H9 (cell line): ENCODE data around the gene MRAS. TPM values are rescaled to one million over a fixed set of nuclear protein-coding genes. Genes with fewer than 3 reads are reported as not detected.

Experiments
- DNase-seq: peaks from one replicate; pipeline ENCODE4 v3.0.0-alpha.2; 2017
- H2AFZ ChIP-seq: one replicate; pipeline ENCODE4 v1.6.1; 2013; ENCODE audit warnings: mild to moderate bottlenecking, low read length, control low read depth, moderate library complexity
- H2AK5ac ChIP-seq: 2 replicates; pipeline ENCODE4 v1.6.1; 2013; ENCODE audit warnings: low read length, control low read depth, mixed read lengths; ENCODE audit not compliant: insufficient read length
- H2BK120ac ChIP-seq: one replicate; pipeline ENCODE4 v1.6.1; 2013; ENCODE audit warnings: low read depth, mild to moderate bottlenecking, low read length, control low read depth, inconsistent platforms; ENCODE audit not compliant: poor library complexity, severe bottlenecking
- H2BK12ac ChIP-seq: 2 replicates; pipeline ENCODE4 v1.6.1; 2013; ENCODE audit warnings: low read length, control low read depth, mixed read lengths, low read depth; ENCODE audit not compliant: insufficient read length
- H2BK15ac ChIP-seq: 2 replicates; pipeline ENCODE4 v1.6.1; 2013; ENCODE audit warnings: low read depth, low read length, control low read depth
- H2BK20ac ChIP-seq: one replicate; pipeline ENCODE4 v1.6.1; 2013; ENCODE audit warnings: low read depth, mild to moderate bottlenecking, low read length, control low read depth, inconsistent platforms; ENCODE audit not compliant: poor library complexity, severe bottlenecking
- H2BK5ac ChIP-seq: 2 replicates; pipeline ENCODE4 v1.6.1; 2013; ENCODE audit warnings: low read length, control low read depth, mixed read lengths; ENCODE audit not compliant: insufficient read length
- H3K14ac ChIP-seq: 2 replicates; pipeline ENCODE4 v1.6.1; 2013; ENCODE audit warnings: low read length, control low read depth; ENCODE audit not compliant: insufficient read depth
- H3K18ac ChIP-seq: 2 replicates; pipeline ENCODE4 v1.6.1; 2013; ENCODE audit warnings: low read depth, mild to moderate bottlenecking, mixed read lengths, low read length, control low read depth; ENCODE audit not compliant: insufficient read length
- H3K23ac ChIP-seq: 2 replicates; pipeline ENCODE4 v1.6.1; 2013; ENCODE audit warnings: low read length, control low read depth, mixed read lengths, low read depth; ENCODE audit not compliant: insufficient read length
- H3K23me2 ChIP-seq: 2 replicates; pipeline ENCODE4 v1.6.1; 2013; ENCODE audit warnings: low read depth, mild to moderate bottlenecking, mixed read lengths, low read length, control low read depth; ENCODE audit not compliant: insufficient read length, poor library complexity, severe bottlenecking
- H3K27ac ChIP-seq: 2 replicates; pipeline ENCODE4 v1.5.1; 2013; ENCODE audit warnings: low read length, control low read depth, mixed read lengths, low read depth; ENCODE audit not compliant: insufficient read length
- H3K27me3 ChIP-seq: 2 replicates; pipeline ENCODE4 v1.6.1; 2013; ENCODE audit warnings: low read length, control low read depth, inconsistent platforms; ENCODE audit not compliant: insufficient read depth
- H3K4ac ChIP-seq: 2 replicates; pipeline ENCODE4 v1.6.1; 2013; ENCODE audit warnings: low read depth, mild to moderate bottlenecking, control low read depth, inconsistent platforms, low read length, moderate library complexity
- H3K4me1 ChIP-seq: 2 replicates; pipeline ENCODE4 v1.6.1; 2013; ENCODE audit warnings: low read length, control low read depth, inconsistent platforms; ENCODE audit not compliant: insufficient read depth
- H3K4me2 ChIP-seq: 2 replicates; pipeline ENCODE4 v1.6.1; 2013; ENCODE audit warnings: low read length, control low read depth, mixed read lengths; ENCODE audit not compliant: insufficient read length, insufficient read depth
- H3K56ac ChIP-seq: 2 replicates; pipeline ENCODE4 v1.6.1; 2013; ENCODE audit warnings: low read depth, mild to moderate bottlenecking, mixed read lengths, low read length, control low read depth; ENCODE audit not compliant: insufficient read length
- H3K79me1 ChIP-seq: 2 replicates; pipeline ENCODE4 v1.6.1; 2013; ENCODE audit warnings: low read depth, mild to moderate bottlenecking, moderate library complexity, low read length, control low read depth, inconsistent platforms; ENCODE audit not compliant: insufficient read depth, poor library complexity, severe bottlenecking
- H3K79me2 ChIP-seq: 2 replicates; pipeline ENCODE4 v1.6.1; 2013; ENCODE audit warnings: low read length, control low read depth, inconsistent platforms; ENCODE audit not compliant: insufficient read depth
- H3K9ac ChIP-seq: 2 replicates; pipeline ENCODE4 v1.6.1; 2013; ENCODE audit warnings: low read length, control low read depth, mixed read lengths; ENCODE audit not compliant: insufficient read length; ENCODE audit errors: extremely low read depth
- H3K9me3 ChIP-seq: one replicate; pipeline ENCODE4 v1.6.1; 2013; ENCODE audit warnings: low read depth, low read length, inconsistent platforms; ENCODE audit not compliant: control insufficient read depth
- H3T11ph ChIP-seq: one replicate; pipeline ENCODE4 v1.6.1; 2013; ENCODE audit warnings: mild to moderate bottlenecking, low read length, control low read depth, inconsistent platforms
- H4K20me1 ChIP-seq: one replicate; pipeline ENCODE4 v1.6.1; 2013; ENCODE audit not compliant: control insufficient read depth, insufficient read length, insufficient read depth
- H4K5ac ChIP-seq: 2 replicates; pipeline ENCODE4 v1.6.1; 2013; ENCODE audit warnings: low read depth, mild to moderate bottlenecking, mixed read lengths, low read length, control low read depth; ENCODE audit not compliant: insufficient read length
- H4K8ac ChIP-seq: replicated peaks from 2 replicates; pipeline ENCODE4 v1.6.1; 2013; ENCODE audit warnings: low read length, control low read depth, mixed read lengths, low read depth; ENCODE audit not compliant: insufficient read length
- H4K91ac ChIP-seq: 2 replicates; pipeline ENCODE4 v1.6.1; 2013; ENCODE audit warnings: low read depth, mild to moderate bottlenecking, moderate library complexity, mixed read lengths, low read length, control low read depth; ENCODE audit not compliant: insufficient read length
- H3K27ac Mint-ChIP-seq, 3 experiments: 2 replicates in 2 of 3; 3 replicates in 1 of 3; pipeline ENCODE4 v1.8.0; 2020 to 2021; ENCODE audit warnings: mixed read lengths in 3 of 3, mild to moderate bottlenecking in 1 of 3, moderate library complexity in 1 of 3
- H3K27me3 Mint-ChIP-seq: 2 replicates; pipeline ENCODE4 v1.8.0; 2021; ENCODE audit warnings: low read depth, mild to moderate bottlenecking, moderate library complexity, mixed read lengths
- H3K36me3 Mint-ChIP-seq, 3 experiments: 2 replicates in 2 of 3; 3 replicates in 1 of 3; pipeline ENCODE4 v1.8.0; 2020 to 2021; ENCODE audit warnings: low read depth in 3 of 3, mixed read lengths in 3 of 3; ENCODE audit not compliant: insufficient read depth in 1 of 3
- H3K4me1 Mint-ChIP-seq, 2 experiments: 2 replicates each; pipeline ENCODE4 v1.8.0; 2020; ENCODE audit warnings: mixed read lengths in 2 of 2
- H3K4me3 Mint-ChIP-seq, 2 experiments: 2 replicates in 1 of 2; 3 replicates in 1 of 2; pipeline ENCODE4 v1.8.0; 2020 to 2021; ENCODE audit warnings: mild to moderate bottlenecking in 2 of 2, mixed read lengths in 2 of 2, moderate library complexity in 1 of 2
- H3K9me3 Mint-ChIP-seq, 2 experiments: 2 replicates in 1 of 2; 3 replicates in 1 of 2; pipeline ENCODE4 v1.8.0; 2020; ENCODE audit warnings: mild to moderate bottlenecking in 2 of 2, mixed read lengths in 2 of 2, moderate library complexity in 1 of 2
- WGBS: extraction: QIAGEN DNeasy Blood & Tissue Kit; methylation state at CpG from one replicate; pipeline ENCODE4 v1.1.7; 2013; ENCODE audit warnings: missing lambda C conversion rate, low lambda C conversion rate, mixed read lengths; ENCODE audit not compliant: insufficient read length; ENCODE audit errors: extremely low coverage; 5-methylcytosine and 5-hydroxymethylcytosine counted together
- total RNA-seq: library from RNA; stranded (reverse); gene quantifications from 2 replicates; pipeline ENCODE4 v1.2.1, GENCODE V29; 2021
- TF ChIP-seq, protein P1 (sequence below): fragments of 200-600 bp; sonication (generic); conservative IDR thresholded peaks from 3 replicates; pipeline ENCODE4 v1.8.0; 2021; ENCODE audit warnings: antibody characterized with exemption, mild to moderate bottlenecking

MRAS gene
- total RNA-seq, 1 experiment from 2014 or later: 10.9 TPM

DNA sequence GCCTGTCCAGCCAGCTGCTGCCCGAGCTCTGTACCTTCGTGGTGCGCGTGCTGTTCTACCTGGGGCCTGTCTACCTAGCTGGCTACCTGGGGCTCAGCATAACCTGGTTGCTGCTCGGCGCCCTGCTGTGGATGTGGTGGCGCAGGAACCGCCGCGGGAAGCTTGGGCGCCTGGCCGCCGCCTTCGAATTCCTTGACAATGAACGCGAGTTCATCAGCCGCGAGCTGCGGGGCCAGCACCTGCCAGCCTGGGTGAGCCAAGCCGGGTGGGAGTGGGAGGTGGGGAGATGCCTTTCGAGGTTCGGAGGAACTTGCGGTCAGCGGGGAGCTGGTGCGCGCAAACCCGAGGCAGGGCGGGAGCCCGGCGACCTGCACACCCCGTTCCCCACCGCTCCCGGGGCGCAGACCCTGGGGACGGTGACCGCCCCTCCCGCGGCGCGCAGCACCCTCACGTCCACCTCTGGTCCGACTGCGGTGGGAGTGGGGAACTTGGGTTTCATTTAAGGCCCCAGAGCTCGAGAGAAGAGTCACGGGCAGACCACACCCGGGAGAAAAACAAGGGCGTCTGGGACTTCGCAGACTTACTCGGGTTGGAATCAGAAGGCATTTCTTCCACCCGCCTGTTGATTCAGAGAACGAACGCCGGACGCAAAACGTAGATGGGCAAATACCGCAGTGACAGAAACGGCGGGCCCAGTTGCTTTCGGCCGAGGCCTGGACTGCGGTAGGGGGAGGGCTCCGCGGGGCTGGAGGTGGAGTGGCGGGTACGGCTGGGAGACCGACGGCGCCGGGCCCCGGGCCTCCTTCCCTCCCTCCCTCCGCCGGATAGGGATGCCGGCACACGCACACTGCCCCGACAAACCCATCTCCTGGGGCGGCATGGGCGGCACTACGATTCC lies 86.7 kb downstream of the MRAS start:
- no peaks in the 10 kb centered on the region for H3K4me1 ChIP-seq
- no CpG with 5 or more reads among the region's 78 CpGs for WGBS
- H3K14ac ChIP-seq: 0 out of 2 replicates have a peak overlapping the region, but pooled peaks have one; percentile 1
- H3K4ac ChIP-seq: no peak overlapping the region
- no peak overlapping the region for H4K5ac ChIP-seq
- no peak overlapping the region for H3K9ac ChIP-seq
- H3K9me3 ChIP-seq: no peaks in the 10 kb centered on the region
- H2BK5ac ChIP-seq: no peak overlapping the region
- Mint-ChIP-seq H3K36me3 (peaks cover 0 to 10% (median 8%) of the 10 kb centered on the region in 3 experiments; a peak in 3 of 7 replicates), H3K27me3 (peaks cover 66% of the 10 kb centered on the region), H3K9me3 (peaks cover 10 to 11% of the 10 kb centered on the region in 2 experiments; a peak in 4 of 5 replicates), H3K27ac (no peak overlapping the region), H3K4me3 (peak overlapping the region; percentile 69 to 82), H3K4me1 (peaks cover 3 to 11% of the 10 kb centered on the region in 2 experiments; a peak in 3 of 4 replicates)
- H3K79me1 ChIP-seq: no peaks in the 10 kb centered on the region
- H3K23me2 ChIP-seq: peaks cover 14% of the 10 kb centered on the region
- H2BK20ac ChIP-seq: no peak overlapping the region
- no peak overlapping the region for H3K23ac ChIP-seq
- H2BK12ac ChIP-seq: no peak overlapping the region
- H3K27me3 ChIP-seq: peaks cover 8% of the 10 kb centered on the region; the same call in 1 of the 2 replicates
- H2BK120ac ChIP-seq: no peak overlapping the region
- TF ChIP-seq, protein P1, sequence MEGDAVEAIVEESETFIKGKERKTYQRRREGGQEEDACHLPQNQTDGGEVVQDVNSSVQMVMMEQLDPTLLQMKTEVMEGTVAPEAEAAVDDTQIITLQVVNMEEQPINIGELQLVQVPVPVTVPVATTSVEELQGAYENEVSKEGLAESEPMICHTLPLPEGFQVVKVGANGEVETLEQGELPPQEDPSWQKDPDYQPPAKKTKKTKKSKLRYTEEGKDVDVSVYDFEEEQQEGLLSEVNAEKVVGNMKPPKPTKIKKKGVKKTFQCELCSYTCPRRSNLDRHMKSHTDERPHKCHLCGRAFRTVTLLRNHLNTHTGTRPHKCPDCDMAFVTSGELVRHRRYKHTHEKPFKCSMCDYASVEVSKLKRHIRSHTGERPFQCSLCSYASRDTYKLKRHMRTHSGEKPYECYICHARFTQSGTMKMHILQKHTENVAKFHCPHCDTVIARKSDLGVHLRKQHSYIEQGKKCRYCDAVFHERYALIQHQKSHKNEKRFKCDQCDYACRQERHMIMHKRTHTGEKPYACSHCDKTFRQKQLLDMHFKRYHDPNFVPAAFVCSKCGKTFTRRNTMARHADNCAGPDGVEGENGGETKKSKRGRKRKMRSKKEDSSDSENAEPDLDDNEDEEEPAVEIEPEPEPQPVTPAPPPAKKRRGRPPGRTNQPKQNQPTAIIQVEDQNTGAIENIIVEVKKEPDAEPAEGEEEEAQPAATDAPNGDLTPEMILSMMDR: no peak
- no peak overlapping the region for H4K8ac ChIP-seq
- no peak overlapping the region for H2AK5ac ChIP-seq
- peak; percentile 47 for DNase-seq
- no peaks in the 10 kb centered on the region for H3K79me2 ChIP-seq
- H3K27ac ChIP-seq: no peak overlapping the region
- H2AFZ ChIP-seq: no peak overlapping the region
- H2BK15ac ChIP-seq: no peak overlapping the region
- no peak overlapping the region for H3K18ac ChIP-seq
- no peak overlapping the region for H3T11ph ChIP-seq
- no peak overlapping the region for H3K56ac ChIP-seq
- no peak overlapping the region for H4K91ac ChIP-seq
- peak overlapping the region; percentile 44 for H3K4me2 ChIP-seq
- no peaks in the 10 kb centered on the region for H4K20me1 ChIP-seq
